Caco-2 (cell line): ENCODE results near the gene NPHP4. TPM values are rescaled to one million over a fixed set of nuclear protein-coding genes. Genes with fewer than 3 reads are reported as not detected.

ENCODE experiments used
- BruUV-seq: library from RNA; stranded (reverse); fragments of 400-500 nt; replicated peaks from 2 replicates; lab custom pipeline; 2021; lab: Mats Ljungman, UMichigan
- CTCF ChIA-PET: fragments of 300-600 bp; sonication (Branson Sonifier 250); formaldehyde crosslinking; loops from one replicate; lab custom pipeline; 2022; ENCODE audit warnings: antibody characterized with exemption; lab: Charles Lee
- POLR2A ChIA-PET: fragments of 300-600 bp; sonication (Branson Sonifier 250); formaldehyde crosslinking; loops from one replicate; lab custom pipeline; 2022; ENCODE audit warnings: antibody characterized with exemption; lab: Charles Lee
- DNase-seq, 2 experiments: peaks; one replicate each; pipeline versions ENCODE4 v3.0.0 to v3.0.0-alpha.2; 2020 to 2022
- H3K27me3 ChIP-seq: replicated peaks from 2 replicates; pipeline ENCODE4 v1.6.0; 2011; ENCODE audit warnings: low read length; ENCODE audit not compliant: control insufficient read depth, insufficient read depth
- H3K36me3 ChIP-seq: 2 replicates; pipeline ENCODE4 v1.5.1; 2011; ENCODE audit warnings: low read length; ENCODE audit not compliant: control insufficient read depth, insufficient read depth
- H3K4me1 ChIP-seq: fragments of 250-450 bp; sonication (Bioruptor Pico); 2 replicates; pipeline ENCODE4 v1.5.1; 2020; ENCODE audit warnings: mild to moderate bottlenecking
- H3K4me3 ChIP-seq: 2 replicates; pipeline ENCODE4 v1.5.1; 2011; ENCODE audit warnings: low read depth, mild to moderate bottlenecking, control low read depth, low read length
- H3K9me3 ChIP-seq: fragments of 250-450 bp; sonication (Bioruptor Pico); 2 replicates; pipeline ENCODE4 v1.5.1; 2020; ENCODE audit warnings: mild to moderate bottlenecking, moderate library complexity
- H3K27ac Mint-ChIP-seq: one replicate; pipeline ENCODE4 v1.8.0; 2022; ENCODE audit warnings: mixed read lengths; ENCODE audit not compliant: unreplicated experiment
- H3K27me3 Mint-ChIP-seq: one replicate; pipeline ENCODE4 v1.8.0; 2022; ENCODE audit warnings: mixed read lengths; ENCODE audit not compliant: insufficient read depth, unreplicated experiment
- H3K36me3 Mint-ChIP-seq: one replicate; pipeline ENCODE4 v1.8.0; 2022; ENCODE audit warnings: mild to moderate bottlenecking, mixed read lengths; ENCODE audit not compliant: insufficient read depth, unreplicated experiment
- H3K4me1 Mint-ChIP-seq: one replicate; pipeline ENCODE4 v1.8.0; 2022; ENCODE audit warnings: low read depth, mixed read lengths; ENCODE audit not compliant: unreplicated experiment
- H3K4me3 Mint-ChIP-seq: one replicate; pipeline ENCODE4 v1.8.0; 2022; ENCODE audit warnings: mild to moderate bottlenecking, moderate library complexity, mixed read lengths; ENCODE audit not compliant: unreplicated experiment
- H3K9me3 Mint-ChIP-seq: one replicate; pipeline ENCODE4 v1.8.0; 2022; ENCODE audit warnings: mixed read lengths; ENCODE audit not compliant: unreplicated experiment
- intact Hi-C: fragments of 100-400 bp; cut with micrococcal nuclease; formaldehyde crosslinking; loops from one replicate; pipeline ENCODE4 v1.10.0; 2022; ENCODE audit not compliant: unreplicated experiment
- total RNA-seq: library from RNA; stranded (reverse); gene quantifications from 2 replicates; pipeline ENCODE4 v1.2.3, GENCODE V29; 2022
- TF ChIP-seq, protein P1 (sequence below), 2 experiments: fragments of 200-600 bp in 1 of 2; IDR thresholded peaks; 1 replicate in 1 of 2; 2 replicates in 1 of 2; pipeline versions ENCODE4 v1.5.1 to v1.8.0; 2011 to 2022; ENCODE audit warnings: antibody characterized with exemption in 1 of 2, control low read depth in 1 of 2, inconsistent platforms in 1 of 2, low read depth in 1 of 2, low read length in 1 of 2, mild to moderate bottlenecking in 1 of 2, moderate library complexity in 1 of 2; ENCODE audit not compliant: insufficient read depth in 1 of 2, severe bottlenecking in 1 of 2, unreplicated experiment in 1 of 2

NPHP4 gene
- total RNA-seq, 1 experiment from 2014 or later, result 12.3 TPM

DNA sequence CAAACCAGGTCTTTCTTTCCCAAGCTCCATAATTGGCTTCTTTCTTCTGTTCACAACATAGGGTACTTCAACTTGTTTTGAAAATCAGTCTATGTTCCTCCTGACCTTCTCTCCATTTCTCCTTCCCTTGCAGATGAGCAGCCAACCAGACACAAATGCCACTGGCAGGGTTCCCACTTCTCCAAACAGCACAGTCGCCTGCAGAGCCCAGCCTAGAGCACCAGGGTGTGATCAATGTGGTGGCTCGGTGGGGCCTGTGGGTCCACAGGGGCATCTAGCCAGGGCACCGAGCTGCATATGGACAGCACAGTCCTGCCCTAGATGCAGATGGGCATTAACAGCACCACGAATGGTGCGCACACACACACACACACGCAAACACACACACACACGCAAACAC, 112.8 kb downstream of the NPHP4 start:
- H3K27ac Mint-ChIP-seq, result no peak overlapping the region
- intact Hi-C loops, result no loop called here
- peaks cover 8% of the 10 kb centered on the region for H3K36me3 Mint-ChIP-seq
- ChIA-PET CTCF (no interaction called here), POLR2A (no interaction called here)
- TF ChIP-seq, protein P1, sequence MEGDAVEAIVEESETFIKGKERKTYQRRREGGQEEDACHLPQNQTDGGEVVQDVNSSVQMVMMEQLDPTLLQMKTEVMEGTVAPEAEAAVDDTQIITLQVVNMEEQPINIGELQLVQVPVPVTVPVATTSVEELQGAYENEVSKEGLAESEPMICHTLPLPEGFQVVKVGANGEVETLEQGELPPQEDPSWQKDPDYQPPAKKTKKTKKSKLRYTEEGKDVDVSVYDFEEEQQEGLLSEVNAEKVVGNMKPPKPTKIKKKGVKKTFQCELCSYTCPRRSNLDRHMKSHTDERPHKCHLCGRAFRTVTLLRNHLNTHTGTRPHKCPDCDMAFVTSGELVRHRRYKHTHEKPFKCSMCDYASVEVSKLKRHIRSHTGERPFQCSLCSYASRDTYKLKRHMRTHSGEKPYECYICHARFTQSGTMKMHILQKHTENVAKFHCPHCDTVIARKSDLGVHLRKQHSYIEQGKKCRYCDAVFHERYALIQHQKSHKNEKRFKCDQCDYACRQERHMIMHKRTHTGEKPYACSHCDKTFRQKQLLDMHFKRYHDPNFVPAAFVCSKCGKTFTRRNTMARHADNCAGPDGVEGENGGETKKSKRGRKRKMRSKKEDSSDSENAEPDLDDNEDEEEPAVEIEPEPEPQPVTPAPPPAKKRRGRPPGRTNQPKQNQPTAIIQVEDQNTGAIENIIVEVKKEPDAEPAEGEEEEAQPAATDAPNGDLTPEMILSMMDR (IDR thresholded peaks at IDR 0.05; ENCODE audit: insufficient read depth in 1 of 2, low read depth in 1 of 2, low read length in 1 of 2, severe bottlenecking in 1 of 2, unreplicated experiment in 1 of 2), result no peak
- no peaks in the 10 kb centered on the region for H3K27me3 Mint-ChIP-seq
- peaks cover 9% of the 10 kb centered on the region for H3K9me3 Mint-ChIP-seq
- H3K4me1 ChIP-seq, result no peaks in the 10 kb centered on the region
- DNase-seq, result no peak
- no peaks in the 10 kb centered on the region; the same call in 1 of the 2 replicates for H3K36me3 ChIP-seq
- no peaks in the 10 kb centered on the region for H3K27me3 ChIP-seq
- no peak overlapping the region for H3K4me3 Mint-ChIP-seq
- no peaks in the 10 kb centered on the region for H3K4me1 Mint-ChIP-seq
- H3K9me3 ChIP-seq, result no peaks in the 10 kb centered on the region
- no peak overlapping the region for H3K4me3 ChIP-seq
- BruUV-seq, result no TSS peak

DNA sequence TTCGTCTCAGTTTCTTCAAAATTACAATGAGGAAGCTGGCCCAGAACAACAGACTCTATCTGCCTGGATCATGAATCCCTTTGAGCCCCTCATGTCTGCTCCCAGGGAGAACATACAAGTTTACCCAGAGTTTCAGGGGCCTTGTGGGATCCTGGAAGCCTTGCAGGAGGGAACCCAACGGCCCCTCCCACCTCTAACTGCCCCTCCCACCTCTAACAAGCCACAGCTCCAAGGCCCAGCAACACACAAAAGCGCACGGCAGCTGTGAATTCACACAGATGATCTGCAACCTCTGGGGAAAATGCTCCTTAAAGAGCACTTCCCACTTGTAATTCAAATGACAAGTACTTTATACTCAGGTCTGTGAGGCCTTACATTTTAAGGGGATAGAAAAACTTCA, 113.3 kb downstream of the NPHP4 start:
- peaks cover 9% of the 10 kb centered on the region for H3K9me3 Mint-ChIP-seq
- no peaks in the 10 kb centered on the region for H3K4me1 Mint-ChIP-seq
- ChIA-PET CTCF (no interaction called here), POLR2A (no interaction called here)
- intact Hi-C loops, result no loop called here
- no peak overlapping the region for H3K27ac Mint-ChIP-seq
- no peak for DNase-seq
- BruUV-seq, result no TSS peak
- H3K4me3 Mint-ChIP-seq, result no peak overlapping the region
- H3K4me1 ChIP-seq, result no peaks in the 10 kb centered on the region
- H3K36me3 Mint-ChIP-seq, result peaks cover 8% of the 10 kb centered on the region
- H3K27me3 Mint-ChIP-seq, result no peaks in the 10 kb centered on the region
- TF ChIP-seq, protein P1 (IDR thresholded peaks at IDR 0.05; ENCODE audit: insufficient read depth in 1 of 2, low read depth in 1 of 2, low read length in 1 of 2, severe bottlenecking in 1 of 2, unreplicated experiment in 1 of 2), result no peak
- H3K36me3 ChIP-seq, result no peaks in the 10 kb centered on the region; the same call in 1 of the 2 replicates
- no peak overlapping the region for H3K4me3 ChIP-seq
- no peaks in the 10 kb centered on the region for H3K9me3 ChIP-seq
- no peaks in the 10 kb centered on the region for H3K27me3 ChIP-seq

DNA sequence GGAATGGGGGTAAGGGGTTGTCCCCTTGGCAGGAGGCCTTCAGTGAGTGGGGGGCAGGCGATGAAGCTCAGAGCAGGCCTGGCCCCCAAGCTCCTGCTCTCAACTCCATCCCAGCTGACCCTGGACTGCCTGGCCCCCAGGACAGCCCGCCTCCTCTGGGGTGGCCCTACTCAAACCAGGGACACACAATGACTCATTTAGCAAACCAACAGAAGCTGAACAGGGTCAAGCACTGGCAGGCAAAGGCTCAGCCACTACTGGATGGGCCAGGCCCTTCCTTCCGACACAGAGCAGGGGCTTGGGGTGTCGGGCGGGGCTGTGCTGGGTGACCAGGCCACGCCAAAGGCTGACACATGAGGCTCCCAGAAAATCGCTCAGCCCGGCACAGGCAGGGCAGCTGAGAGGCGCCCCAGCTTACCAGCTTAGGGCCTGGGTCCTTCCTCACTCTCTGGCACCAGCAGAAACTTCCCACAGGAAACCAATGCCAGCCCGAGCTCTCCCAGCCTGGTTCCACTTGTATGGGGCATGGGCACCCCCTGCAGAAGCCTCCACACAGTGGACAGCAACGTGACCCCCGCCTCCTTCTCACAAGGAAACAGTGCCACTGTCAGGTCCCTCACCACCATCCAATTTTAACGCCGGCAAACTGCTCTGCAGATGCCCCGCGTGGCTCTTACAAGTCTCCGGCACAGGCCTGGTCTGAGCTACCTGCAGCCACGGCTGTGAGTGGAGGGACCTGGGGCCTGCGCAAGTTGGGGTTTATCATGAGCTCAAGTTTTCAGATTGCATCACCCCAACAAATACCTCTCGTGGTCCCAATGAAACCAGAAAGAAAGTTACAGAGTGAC, 114.3 kb downstream of the NPHP4 start:
- no peaks in the 10 kb centered on the region for H3K4me1 ChIP-seq
- ChIA-PET CTCF (no interaction called here), POLR2A (no interaction called here)
- no TSS peak for BruUV-seq
- H3K27me3 ChIP-seq, result no peaks in the 10 kb centered on the region
- intact Hi-C loops, result no loop called here
- no peaks in the 10 kb centered on the region for H3K27me3 Mint-ChIP-seq
- TF ChIP-seq, protein P1 (IDR thresholded peaks at IDR 0.05; ENCODE audit: insufficient read depth in 1 of 2, low read depth in 1 of 2, low read length in 1 of 2, severe bottlenecking in 1 of 2, unreplicated experiment in 1 of 2), result no peak
- no peaks in the 10 kb centered on the region for H3K9me3 ChIP-seq
- H3K36me3 ChIP-seq, result no peaks in the 10 kb centered on the region; the same call in 1 of the 2 replicates
- no peak overlapping the region for H3K27ac Mint-ChIP-seq
- H3K4me3 ChIP-seq, result no peak overlapping the region
- H3K9me3 Mint-ChIP-seq, result peaks cover 9% of the 10 kb centered on the region
- no peaks in the 10 kb centered on the region for H3K4me1 Mint-ChIP-seq
- peaks cover 8% of the 10 kb centered on the region for H3K36me3 Mint-ChIP-seq
- no peak overlapping the region for H3K4me3 Mint-ChIP-seq
- DNase-seq, result no peak
